HepG2 (cell line): Measurements from ENCODE around the gene CFAP45. TPM values are rescaled to one million over a fixed set of nuclear protein-coding genes. Genes with fewer than 3 reads are reported as not detected.

ENCODE experiments used
- ATAC-seq: fragments of 200-7000 bp; cut with Tn5 transposase; 3 replicates; pipeline ENCODE4 v1.9.1; 2020; ENCODE audit warnings: mild to moderate bottlenecking, moderate library complexity
- BruUV-seq: library from RNA; stranded (reverse); fragments of 400-500 nt; replicated peaks from 2 replicates; lab custom pipeline; 2021; lab: Mats Ljungman, UMichigan
- CTCF ChIA-PET: fragments of 300-600 bp; formaldehyde crosslinking; extraction: SDS; loops from one replicate; lab custom pipeline; 2021; ENCODE audit warnings: low total read pairs, inconsistent platforms, low intra/inter-chr PET ratio; lab: Yijun Ruan, JAX
- POLR2A ChIA-PET: fragments of 350-600 bp; sonication (Branson Sonifier 250); formaldehyde crosslinking; loops from one replicate; lab custom pipeline; 2020; ENCODE audit warnings: antibody characterized with exemption, inconsistent platforms; lab: Yijun Ruan, JAX
- DNase-seq: peaks from one replicate; pipeline ENCODE4 v3.0.0-alpha.2; 2015; ENCODE audit warnings: low spot score
- FAIRE-seq: peaks from 3 replicates; lab custom pipeline; 2011; peaks lifted over from hg19 to GRCh38; lab: Jason Lieb, UNC
- H2AFZ ChIP-seq: one replicate; pipeline ENCODE4 v1.6.1; 2011; ENCODE audit warnings: low read length, inconsistent platforms
- H3K27ac ChIP-seq: fragments of 300-600 bp; 3 replicates; pipeline ENCODE4 v1.8.0; 2011; ENCODE audit warnings: mixed run types, mild to moderate bottlenecking, mixed read lengths, low read length, inconsistent platforms; ENCODE audit not compliant: insufficient read depth; ENCODE audit errors: extremely low read length
- H3K27me3 ChIP-seq, 2 experiments: fragments of 200-600 bp in 1 of 2; 2 replicates in 1 of 2; 3 replicates in 1 of 2; pipeline versions ENCODE4 v1.6.0 to v1.8.0; 2011; ENCODE audit warnings: low read length in 2 of 2, mild to moderate bottlenecking in 2 of 2, moderate library complexity in 2 of 2, inconsistent platforms in 1 of 2; ENCODE audit not compliant: insufficient read depth in 2 of 2, control insufficient read depth in 1 of 2
- H3K36me3 ChIP-seq, 2 experiments: fragments of 200-600 bp in 1 of 2; replicated peaks in 1 of 2; 2 replicates in 1 of 2; 3 replicates in 1 of 2; pipeline versions ENCODE4 v1.5.1 to v1.8.0; 2011; ENCODE audit warnings: low read length in 2 of 2, inconsistent platforms in 1 of 2; ENCODE audit not compliant: insufficient read depth in 2 of 2, control insufficient read depth in 1 of 2
- H3K4me1 ChIP-seq: 2 replicates; pipeline ENCODE4 v1.5.1; 2012; ENCODE audit warnings: low read length, inconsistent platforms; ENCODE audit not compliant: insufficient read depth
- H3K4me2 ChIP-seq: 2 replicates; pipeline ENCODE4 v1.6.0; 2011; ENCODE audit warnings: low read depth, low read length, inconsistent platforms
- H3K4me3 ChIP-seq, 3 experiments: fragments of 200-600 bp in 1 of 3; sonication (generic), shearing (Covaris generic) in 1 of 3; replicated peaks in 1 of 3; 2 replicates each; pipeline ENCODE4 v1.5.1; 2011 to 2016; ENCODE audit warnings: low read length in 3 of 3, inconsistent platforms in 2 of 3, low read depth in 2 of 3, mild to moderate bottlenecking in 2 of 3, control low read depth in 1 of 3, mixed read lengths in 1 of 3; ENCODE audit not compliant: insufficient read depth in 1 of 3
- H3K79me2 ChIP-seq: one replicate; pipeline ENCODE4 v1.6.1; 2011; ENCODE audit warnings: low read length, inconsistent platforms; ENCODE audit not compliant: insufficient read depth
- H3K9ac ChIP-seq: 2 replicates; pipeline ENCODE4 v1.6.0; 2011; ENCODE audit warnings: mild to moderate bottlenecking, low read depth, low read length, inconsistent platforms; ENCODE audit not compliant: insufficient read depth
- H3K9me3 ChIP-seq: 2 replicates; pipeline ENCODE4 v1.5.1; 2012; ENCODE audit warnings: mild to moderate bottlenecking, low read length
- H4K20me1 ChIP-seq: 2 replicates; pipeline ENCODE4 v1.6.0; 2011; ENCODE audit warnings: inconsistent platforms, mild to moderate bottlenecking, low read length, moderate library complexity; ENCODE audit not compliant: insufficient read depth
- ADNP ChIP-seq: sonication (generic); formaldehyde crosslinking; IDR thresholded peaks from 2 replicates; pipeline ENCODE4 v1.4.0; 2020; ENCODE audit warnings: missing genetic modification reagents
- HMGXB4 ChIP-seq, 2 experiments: sonication (generic) in 1 of 2; formaldehyde crosslinking in 1 of 2; IDR thresholded peaks; 2 replicates each; pipeline versions ENCODE4 v1.4.0 to v1.6.1; 2018 to 2020; ENCODE audit warnings: missing genetic modification reagents in 2 of 2, borderline replicate concordance in 1 of 2, low read depth in 1 of 2, mild to moderate bottlenecking in 1 of 2, missing biosample characterization in 1 of 2
- HOXA7 ChIP-seq: sonication (generic); formaldehyde crosslinking; IDR thresholded peaks from 2 replicates; pipeline ENCODE4 v1.8.1; 2022; ENCODE audit warnings: mild to moderate bottlenecking, missing genetic modification reagents, moderate library complexity
- KDM6A ChIP-seq: IDR thresholded peaks from 2 replicates; pipeline ENCODE4 v1.6.1; 2016; ENCODE audit warnings: low read depth
- PHF20 ChIP-seq: sonication (generic); formaldehyde crosslinking; IDR thresholded peaks from 2 replicates; pipeline ENCODE4 v1.5.0; 2020; ENCODE audit warnings: mild to moderate bottlenecking, missing genetic modification reagents
- ZNF160 ChIP-seq: sonication (generic); formaldehyde crosslinking; IDR thresholded peaks from 2 replicates; pipeline ENCODE4 v1.8.0; 2022; ENCODE audit warnings: mild to moderate bottlenecking, inconsistent platforms, missing genetic modification reagents
- ZNF263 ChIP-seq: sonication (generic); formaldehyde crosslinking; IDR thresholded peaks from 2 replicates; pipeline ENCODE4 v1.4.0; 2020; ENCODE audit warnings: missing genetic modification reagents
- WGBS: methylation state at CpG from one replicate; pipeline ENCODE4 v1.1.6; 2017; ENCODE audit warnings: low lambda C conversion rate; 5-methylcytosine and 5-hydroxymethylcytosine counted together
- in situ Hi-C: cut with HindIII; loops from 2 replicates; pipeline ENCODE4 v1.10.0; 2017; ENCODE audit warnings: low pct_unique_long_range_greater_than_20kb; ENCODE audit not compliant: extremely low pct_ligation_motif_present
- intact Hi-C: fragments of 100-400 bp; cut with micrococcal nuclease; formaldehyde crosslinking; loops from one replicate; pipeline ENCODE4 v1.10.0; 2022; ENCODE audit not compliant: unreplicated experiment
- polyA plus RNA-seq, 8 experiments: library from polyadenylated mRNA; depleted of rRNA in 3 of 8; stranded (reverse) in 7 of 8; unstranded in 1 of 8; fragments of >200 nt; fragmentation: Illumina TruSeq in 4 of 8; extraction: Trizol in 4 of 8; gene quantifications; 2 replicates each; pipeline versions ENCODE4 v1.2.1 to v1.2.3, GENCODE V29; 2011 to 2016; ENCODE audit warnings: low read depth in 4 of 8, missing spikeins in 1 of 8, mixed read lengths in 1 of 8; ENCODE audit not compliant: insufficient read depth in 1 of 8
- total RNA-seq, 5 experiments: library from RNA; depleted of rRNA; stranded (reverse); fragments of >200 nt; fragmentation: Illumina TruSeq; extraction: Trizol; gene quantifications; 2 replicates each; pipeline ENCODE4 v1.2.3, GENCODE V29; 2016; ENCODE audit warnings: low read depth in 1 of 5
- TF ChIP-seq, protein P1 (sequence below): sonication (generic); formaldehyde crosslinking; IDR thresholded peaks from 2 replicates; pipeline ENCODE4 v1.4.0; 2020; ENCODE audit warnings: low read depth, mild to moderate bottlenecking, missing genetic modification reagents
- TF ChIP-seq, protein P2 (sequence below): sonication (generic); formaldehyde crosslinking; IDR thresholded peaks from 2 replicates; pipeline ENCODE4 v1.4.0; 2020; ENCODE audit warnings: missing genetic modification reagents
- TF ChIP-seq, protein P3 (sequence below): sonication (generic); formaldehyde crosslinking; IDR thresholded peaks from 2 replicates; pipeline ENCODE4 v1.5.0; 2020; ENCODE audit warnings: missing genetic modification reagents, mild to moderate bottlenecking, borderline replicate concordance

Gene CFAP45
- total and polyA plus RNA-seq, 2 of the 13 experiments (the other 11 are each of a cell fraction or from before 2014, with no cell fraction given): not detected

GRCh38 chr1:159843459-159843858 is 56.5 kb downstream of the CFAP45 start:
- no peaks in the 10 kb centered on the region for H3K36me3 ChIP-seq
- no peaks in the 10 kb centered on the region for H3K79me2 ChIP-seq
- peaks cover 8% of the 10 kb centered on the region; the same call in 1 of the 2 replicates for H3K4me1 ChIP-seq
- no peak overlapping the region for H3K27ac ChIP-seq
- intact Hi-C loops: no loop called here
- FAIRE-seq (no peak), DNase-seq (no peak), ATAC-seq (no peak)
- H3K4me3 ChIP-seq: no peak overlapping the region
- no peak overlapping the region for H3K9ac ChIP-seq
- no TSS peak for BruUV-seq
- no peaks in the 10 kb centered on the region for H3K9me3 ChIP-seq
- ChIA-PET CTCF (no interaction called here), POLR2A (no interaction called here)
- 67% methylated on average over 3 of the region's 4 CpGs for WGBS
- TF ChIP-seq HMGXB4 (CRISPR knock-in tag; IDR thresholded peaks at IDR 0.05; ENCODE audit: borderline replicate concordance in 1 of 2, low read depth in 1 of 2) (no peak), ZNF160 (CRISPR knock-in tag) (no peak), HOXA7 (CRISPR knock-in tag) (no peak)
- TF ChIP-seq, protein P1, sequence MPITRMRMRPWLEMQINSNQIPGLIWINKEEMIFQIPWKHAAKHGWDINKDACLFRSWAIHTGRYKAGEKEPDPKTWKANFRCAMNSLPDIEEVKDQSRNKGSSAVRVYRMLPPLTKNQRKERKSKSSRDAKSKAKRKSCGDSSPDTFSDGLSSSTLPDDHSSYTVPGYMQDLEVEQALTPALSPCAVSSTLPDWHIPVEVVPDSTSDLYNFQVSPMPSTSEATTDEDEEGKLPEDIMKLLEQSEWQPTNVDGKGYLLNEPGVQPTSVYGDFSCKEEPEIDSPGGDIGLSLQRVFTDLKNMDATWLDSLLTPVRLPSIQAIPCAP (CRISPR knock-in tag): no peak
- H3K4me2 ChIP-seq: no peak overlapping the region
- H4K20me1 ChIP-seq: no peaks in the 10 kb centered on the region
- in situ Hi-C loops: no loop called here
- peaks cover 0 to 4% of the 10 kb centered on the region in 2 experiments; a peak in 3 of 5 replicates for H3K27me3 ChIP-seq
- H2AFZ ChIP-seq: no peak overlapping the region

- in situ Hi-C loops: no loop called here
- ATAC-seq: no peak
- POLR2A ChIA-PET: no interaction called here
- Histone ChIP-seq H3K9me3 (no peaks in the 10 kb centered on the region), H3K27ac (no peak overlapping the region), H3K4me3 (no peak overlapping the region), H3K9ac (no peak overlapping the region), H3K79me2 (no peaks in the 10 kb centered on the region), H4K20me1 (no peaks in the 10 kb centered on the region), H3K27me3 (no peaks in the 10 kb centered on the region; a peak in 3 of 5 replicates), H2AFZ (no peak overlapping the region), H3K36me3 (no peaks in the 10 kb centered on the region), H3K4me2 (no peak overlapping the region), H3K4me1 (peaks cover 8% of the 10 kb centered on the region; the same call in 1 of the 2 replicates)
- no TSS peak for BruUV-seq
- intact Hi-C loops: no loop called here
- DNase-seq: no peak
- CTCF ChIA-PET: no interaction called here
- FAIRE-seq: no peak
- WGBS: 2% methylated on average over 2 of the region's 2 CpGs
- TF ChIP-seq ADNP (CRISPR knock-in tag): no peak
- TF ChIP-seq, protein P2, sequence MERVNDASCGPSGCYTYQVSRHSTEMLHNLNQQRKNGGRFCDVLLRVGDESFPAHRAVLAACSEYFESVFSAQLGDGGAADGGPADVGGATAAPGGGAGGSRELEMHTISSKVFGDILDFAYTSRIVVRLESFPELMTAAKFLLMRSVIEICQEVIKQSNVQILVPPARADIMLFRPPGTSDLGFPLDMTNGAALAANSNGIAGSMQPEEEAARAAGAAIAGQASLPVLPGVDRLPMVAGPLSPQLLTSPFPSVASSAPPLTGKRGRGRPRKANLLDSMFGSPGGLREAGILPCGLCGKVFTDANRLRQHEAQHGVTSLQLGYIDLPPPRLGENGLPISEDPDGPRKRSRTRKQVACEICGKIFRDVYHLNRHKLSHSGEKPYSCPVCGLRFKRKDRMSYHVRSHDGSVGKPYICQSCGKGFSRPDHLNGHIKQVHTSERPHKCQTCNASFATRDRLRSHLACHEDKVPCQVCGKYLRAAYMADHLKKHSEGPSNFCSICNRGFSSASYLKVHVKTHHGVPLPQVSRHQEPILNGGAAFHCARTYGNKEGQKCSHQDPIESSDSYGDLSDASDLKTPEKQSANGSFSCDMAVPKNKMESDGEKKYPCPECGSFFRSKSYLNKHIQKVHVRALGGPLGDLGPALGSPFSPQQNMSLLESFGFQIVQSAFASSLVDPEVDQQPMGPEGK: no peak
- no peak for TF ChIP-seq KDM6A (CRISPR knock-in tag)
- no peak for TF ChIP-seq PHF20 (CRISPR knock-in tag)
- TF ChIP-seq ZNF263 (CRISPR knock-in tag): no peak
- TF ChIP-seq, protein P3, sequence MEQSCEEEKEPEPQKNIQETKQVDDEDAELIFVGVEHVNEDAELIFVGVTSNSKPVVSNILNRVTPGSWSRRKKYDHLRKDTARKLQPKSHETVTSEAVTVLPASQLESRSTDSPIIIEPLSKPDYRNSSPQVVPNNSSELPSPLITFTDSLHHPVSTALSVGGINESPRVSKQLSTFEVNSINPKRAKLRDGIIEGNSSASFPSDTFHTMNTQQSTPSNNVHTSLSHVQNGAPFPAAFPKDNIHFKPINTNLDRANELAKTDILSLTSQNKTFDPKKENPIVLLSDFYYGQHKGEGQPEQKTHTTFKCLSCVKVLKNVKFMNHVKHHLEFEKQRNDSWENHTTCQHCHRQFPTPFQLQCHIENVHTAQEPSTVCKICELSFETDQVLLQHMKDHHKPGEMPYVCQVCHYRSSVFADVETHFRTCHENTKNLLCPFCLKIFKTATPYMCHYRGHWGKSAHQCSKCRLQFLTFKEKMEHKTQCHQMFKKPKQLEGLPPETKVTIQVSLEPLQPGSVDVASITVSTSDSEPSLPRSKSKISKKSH (CRISPR knock-in tag): no peak
These were observed 58.2 kb downstream of the CFAP45 start for GRCh38 chr1:159841749-159842148.
